Esophagus squamous epithelium (tissue), 5 donors: ENCODE data around the gene ARHGAP26. TPM values are rescaled to one million over a fixed set of nuclear protein-coding genes. Genes with fewer than 3 reads are reported as not detected.
A peak's percentile ranks its signal among the peaks of the same experiment; 100 is the strongest.
"Not testable (repeated sequence)": the region's sequence is repeated elsewhere in the genome, so short reads cannot be mapped to it uniquely, and the experiment has no call there.

ENCODE experiments used
- DNase-seq: peaks from one replicate; lab custom pipeline; 2025; lab: John Stamatoyannopoulos, UW
- H3K27ac ChIP-seq, 4 donors: fragments of 200-600 bp; sonication (generic); one replicate each; pipeline ENCODE4 v1.5.1; 2016 to 2019; ENCODE audit warnings: mild to moderate bottlenecking in 1 of 4
- H3K27me3 ChIP-seq, 4 donors: fragments of 200-600 bp; sonication (generic); 1 replicate in 3 of 4; 2 replicates in 1 of 4; pipeline versions ENCODE4 v1.5.1 to v1.6.0; 2017 to 2021; ENCODE audit warnings: antibody characterized with exemption in 1 of 4
- H3K36me3 ChIP-seq, 3 donors: fragments of 200-600 bp; sonication (generic); one replicate each; pipeline ENCODE4 v1.5.1; 2016 to 2019
- H3K4me1 ChIP-seq, 3 donors: fragments of 200-600 bp; sonication (generic); one replicate each; pipeline ENCODE4 v1.5.1; 2017 to 2019
- H3K4me3 ChIP-seq, 4 donors: fragments of 200-600 bp; sonication (generic); 1 replicate in 3 of 4; 2 replicates in 1 of 4; pipeline ENCODE4 v1.5.1; 2016 to 2019; ENCODE audit warnings: mild to moderate bottlenecking in 2 of 4, moderate library complexity in 1 of 4
- H3K9me3 ChIP-seq, 3 donors: fragments of 200-600 bp; sonication (generic); one replicate each; pipeline ENCODE4 v1.5.1; 2016 to 2019
- POLR2A ChIP-seq, 4 donors: fragments of 450-650 bp; IDR thresholded peaks; one replicate each; pipeline ENCODE4 v1.6.1; 2017; ENCODE audit warnings: antibody characterized with exemption in 4 of 4, mild to moderate bottlenecking in 4 of 4, moderate library complexity in 3 of 4
- WGBS, 2 donors: methylation state at CpG; one replicate each; pipeline ENCODE4 v1.1.5; 2018; 5-methylcytosine and 5-hydroxymethylcytosine counted together
- intact Hi-C: fragments of 100-400 bp; cut with DNase I; formaldehyde crosslinking; loops from one replicate; pipeline ENCODE4 v1.15.0; 2022
- total RNA-seq, 4 donors: library from RNA; depleted of rRNA; stranded (reverse); fragments of >200 nt; gene quantifications; one replicate each; pipeline ENCODE4 v1.1.0, GENCODE V29; 2016
- TF ChIP-seq, protein P1 (sequence below), 6 experiments: fragments of 450-650 bp in 4 of 6; fragments of 200-600 bp in 2 of 6; sonication (generic) in 2 of 6; IDR thresholded peaks; one replicate each; pipeline ENCODE4 v1.5.1; 2016 to 2019; ENCODE audit warnings: antibody characterized with exemption in 6 of 6, mild to moderate bottlenecking in 4 of 6, moderate library complexity in 4 of 6
- donor health status: DM: yes; HTN: yes; CAD: no.

ARHGAP26 gene
- total RNA-seq, 4 donors from 2014 or later, result 4.4 to 18.7 (median 15.4) TPM

- Histone ChIP-seq H3K36me3 (no peaks in the 10 kb centered on the region), H3K27me3 (no peaks in the 10 kb centered on the region), H3K27ac (no peak overlapping the region), H3K4me1 (no peaks in the 10 kb centered on the region), H3K4me3 (no peak overlapping the region), H3K9me3 (no peaks in the 10 kb centered on the region)
- 94 to 96% methylated on average over 2 of the region's 2 CpGs for WGBS, 2 donors
- DNase-seq, result no peak
- intact Hi-C loops, result no loop called here
- TF ChIP-seq, protein P1, sequence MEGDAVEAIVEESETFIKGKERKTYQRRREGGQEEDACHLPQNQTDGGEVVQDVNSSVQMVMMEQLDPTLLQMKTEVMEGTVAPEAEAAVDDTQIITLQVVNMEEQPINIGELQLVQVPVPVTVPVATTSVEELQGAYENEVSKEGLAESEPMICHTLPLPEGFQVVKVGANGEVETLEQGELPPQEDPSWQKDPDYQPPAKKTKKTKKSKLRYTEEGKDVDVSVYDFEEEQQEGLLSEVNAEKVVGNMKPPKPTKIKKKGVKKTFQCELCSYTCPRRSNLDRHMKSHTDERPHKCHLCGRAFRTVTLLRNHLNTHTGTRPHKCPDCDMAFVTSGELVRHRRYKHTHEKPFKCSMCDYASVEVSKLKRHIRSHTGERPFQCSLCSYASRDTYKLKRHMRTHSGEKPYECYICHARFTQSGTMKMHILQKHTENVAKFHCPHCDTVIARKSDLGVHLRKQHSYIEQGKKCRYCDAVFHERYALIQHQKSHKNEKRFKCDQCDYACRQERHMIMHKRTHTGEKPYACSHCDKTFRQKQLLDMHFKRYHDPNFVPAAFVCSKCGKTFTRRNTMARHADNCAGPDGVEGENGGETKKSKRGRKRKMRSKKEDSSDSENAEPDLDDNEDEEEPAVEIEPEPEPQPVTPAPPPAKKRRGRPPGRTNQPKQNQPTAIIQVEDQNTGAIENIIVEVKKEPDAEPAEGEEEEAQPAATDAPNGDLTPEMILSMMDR (IDR thresholded peaks at IDR 0.05), result no peak
- TF ChIP-seq POLR2A (IDR thresholded peaks at IDR 0.05), result no peak
These were observed 224.0 kb downstream of the ARHGAP26 start for GRCh38 chr5:142994218-142994617.

GRCh38 chr5:142995621-142996020 lies 225.4 kb downstream of the ARHGAP26 start:
- H3K9me3 ChIP-seq, H3K36me3 ChIP-seq, intact Hi-C loops, H3K27ac ChIP-seq, H3K27me3 ChIP-seq, H3K4me3 ChIP-seq, DNase-seq, H3K4me1 ChIP-seq: not testable (repeated sequence)

DNA sequence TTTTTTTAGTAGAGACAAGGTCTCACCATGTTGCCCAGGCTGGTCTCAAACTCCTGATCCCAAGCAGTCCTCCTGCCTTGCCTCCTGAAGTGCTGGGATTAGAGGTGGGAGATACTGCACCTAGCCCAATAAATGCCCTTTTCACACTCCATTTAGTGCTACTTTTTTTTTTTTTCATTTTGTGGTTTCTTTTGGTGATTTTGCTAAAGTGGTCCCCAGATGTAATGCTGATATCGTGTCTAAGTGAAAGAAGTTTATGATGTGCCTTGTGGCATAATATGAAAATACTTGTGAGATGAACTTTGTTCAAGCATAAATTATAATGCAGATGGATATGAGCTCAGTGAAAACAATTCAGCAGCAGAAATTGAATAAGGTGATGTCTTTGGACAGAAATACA lies 227.4 kb downstream of the ARHGAP26 start:
- Histone ChIP-seq H3K27me3 (no peaks in the 10 kb centered on the region), H3K4me1 (peaks cover 6 to 12% (median 10%) of the 10 kb centered on the region in 3 donors), H3K9me3 (no peaks in the 10 kb centered on the region), H3K27ac (no peak overlapping the region), H3K36me3 (no peaks in the 10 kb centered on the region), H3K4me3 (no peak overlapping the region)
- WGBS, 2 donors, result 69 to 83% methylated on average over 1 of the region's 1 CpG
- TF ChIP-seq POLR2A (IDR thresholded peaks at IDR 0.05), result no peak
- no peak for DNase-seq
- intact Hi-C loops, result no loop called here

- H3K27me3 ChIP-seq, result no peaks in the 10 kb centered on the region
- no peak overlapping the region for H3K27ac ChIP-seq
- no peak overlapping the region for H3K4me3 ChIP-seq
- no peaks in the 10 kb centered on the region for H3K9me3 ChIP-seq
- H3K4me1 ChIP-seq, result peaks cover 6 to 21% (median 10%) of the 10 kb centered on the region in 3 donors
- no peak for DNase-seq
- no peaks in the 10 kb centered on the region for H3K36me3 ChIP-seq
- intact Hi-C loops, result no loop called here
- TF ChIP-seq, protein P1 (IDR thresholded peaks at IDR 0.05), result no peak
- TF ChIP-seq POLR2A (IDR thresholded peaks at IDR 0.05), result no peak
- 79 to 96% methylated on average over 5 to 6 of the region's 6 CpGs for WGBS, 2 donors
These were observed 228.3 kb downstream of the ARHGAP26 start for GRCh38 chr5:142998316-142999020.

DNA sequence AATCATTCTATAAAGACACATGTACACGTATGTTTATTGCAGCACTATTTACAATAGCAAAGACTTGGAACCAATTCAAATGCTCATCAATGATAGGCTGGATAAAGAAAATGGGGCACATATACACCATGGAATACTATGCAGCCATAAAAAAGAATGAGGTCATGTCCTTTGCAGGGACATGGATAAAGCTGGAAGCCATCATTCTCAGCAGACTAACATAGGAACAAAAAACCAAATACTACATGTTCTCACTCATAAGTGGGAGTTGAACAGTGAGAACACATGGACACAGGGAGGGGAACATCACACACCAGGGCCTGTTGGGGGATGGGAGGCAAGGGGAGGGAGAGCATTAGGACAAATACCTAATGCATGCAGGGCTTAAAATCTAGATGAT lies 230.4 kb downstream of the ARHGAP26 start:
- DNase-seq, H3K36me3 ChIP-seq, H3K9me3 ChIP-seq, intact Hi-C loops, H3K4me3 ChIP-seq, H3K27ac ChIP-seq, H3K27me3 ChIP-seq: not testable (repeated sequence)
- H3K4me1 ChIP-seq, result peaks cover 6 to 27% (median 10%) of the 10 kb centered on the region in 3 donors
- WGBS, 2 donors, result 65 to 87% methylated on average over 1 of the region's 1 CpG

DNA sequence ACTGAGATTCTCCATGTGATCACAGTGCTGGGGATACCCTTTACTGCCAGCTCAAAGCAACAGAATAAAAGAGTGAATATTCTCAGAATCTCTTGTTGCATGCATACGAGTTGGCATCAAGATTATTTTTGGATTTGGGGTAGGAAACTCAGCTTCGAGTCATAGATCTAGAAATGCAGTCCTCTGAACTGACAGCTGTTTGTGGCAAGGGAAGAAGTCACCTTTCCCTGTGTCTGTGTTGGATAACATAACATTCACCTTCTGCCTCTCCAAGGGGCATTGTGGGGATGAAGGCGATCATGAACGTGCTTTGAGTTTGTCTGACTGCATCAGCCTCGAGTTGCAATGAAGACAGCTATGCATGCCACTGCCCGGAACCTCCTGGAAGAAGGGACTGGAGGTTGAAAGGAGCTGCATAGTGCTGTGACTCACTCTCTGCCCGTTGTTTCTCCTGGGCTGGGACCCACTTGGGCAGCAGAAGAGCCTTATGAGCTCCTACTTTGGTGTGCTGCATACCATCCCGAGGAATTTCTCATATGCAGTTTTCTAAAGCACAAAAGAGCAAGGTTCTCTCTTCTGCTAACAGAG lies 231.7 kb downstream of the ARHGAP26 start:
- H3K4me3 ChIP-seq, result no peak overlapping the region
- no peaks in the 10 kb centered on the region for H3K36me3 ChIP-seq
- intact Hi-C loops, result no loop called here
- no peak for TF ChIP-seq POLR2A (IDR thresholded peaks at IDR 0.05)
- TF ChIP-seq, protein P1 (IDR thresholded peaks at IDR 0.05), result no peak
- DNase-seq, result no peak
- no peaks in the 10 kb centered on the region for H3K9me3 ChIP-seq
- 45 to 69% methylated on average over 4 to 8 of the region's 8 CpGs for WGBS, 2 donors
- H3K27me3 ChIP-seq, result no peaks in the 10 kb centered on the region
- H3K27ac ChIP-seq, result peak overlapping the region in 3 of 4 donors; percentile 2 to 75 (median 67)
- peaks cover 6 to 35% (median 10%) of the 10 kb centered on the region in 3 donors for H3K4me1 ChIP-seq
